PC-3 (cell line): ENCODE data around the gene GK. TPM values are rescaled to one million over a fixed set of nuclear protein-coding genes. Genes with fewer than 3 reads are reported as not detected.

Experiments used
- ATAC-seq: fragments of 200-7000 bp; cut with Tn5 transposase; 2 replicates; pipeline ENCODE4 v1.9.1; 2020; ENCODE audit warnings: mild to moderate bottlenecking, moderate library complexity
- Bru-seq: library from RNA; stranded (reverse); fragments of 400-500 nt; gene quantifications from one replicate; lab custom pipeline; 2021; lab: Mats Ljungman, UMichigan
- BruChase-seq, 2 experiments: library from RNA; stranded (reverse); fragments of 400-500 nt; gene quantifications; one replicate each; lab custom pipeline; 2021; lab: Mats Ljungman, UMichigan
- BruUV-seq: library from RNA; stranded (reverse); fragments of 400-500 nt; replicated peaks from 2 replicates; lab custom pipeline; 2021; lab: Mats Ljungman, UMichigan
- CTCF ChIA-PET: fragments of 300-600 bp; sonication (Branson Sonifier 250); formaldehyde crosslinking; loops from one replicate; lab custom pipeline; 2022; ENCODE audit warnings: antibody characterized with exemption; lab: Charles Lee
- POLR2A ChIA-PET: fragments of 300-600 bp; sonication (Branson Sonifier 250); formaldehyde crosslinking; loops from one replicate; lab custom pipeline; 2022; ENCODE audit warnings: antibody characterized with exemption; ENCODE audit not compliant: unreplicated experiment; lab: Charles Lee
- DNase-seq: peaks from one replicate; pipeline ENCODE4 v3.0.0-alpha.2; 2015
- H2AFZ ChIP-seq: fragments of 300-600 bp; sonication (generic); 2 replicates; pipeline ENCODE4 v1.6.0; 2016; ENCODE audit warnings: antibody characterized with exemption, low read length
- H3F3A ChIP-seq: fragments of 300-600 bp; sonication (generic); one replicate; pipeline ENCODE4 v1.6.0; 2017; ENCODE audit warnings: antibody characterized with exemption, low read length, control low read depth, mild to moderate bottlenecking; ENCODE audit not compliant: unreplicated experiment
- H3K27ac ChIP-seq: fragments of 300-600 bp; sonication (generic); 2 replicates; pipeline ENCODE4 v1.5.1; 2016; ENCODE audit warnings: mild to moderate bottlenecking, low read length
- H3K27me3 ChIP-seq: fragments of 300-600 bp; sonication (generic); 2 replicates; pipeline ENCODE4 v1.6.1; 2016; ENCODE audit warnings: low read length, mixed read lengths
- H3K36me3 ChIP-seq: fragments of 300-600 bp; sonication (generic); 2 replicates; pipeline ENCODE4 v1.6.1; 2016; ENCODE audit warnings: low read depth, mixed run types, low read length, mixed read lengths
- H3K4me1 ChIP-seq: fragments of 300-600 bp; sonication (generic); 2 replicates; pipeline ENCODE4 v1.5.1; 2016; ENCODE audit warnings: low read length; ENCODE audit not compliant: insufficient read depth
- H3K4me2 ChIP-seq: fragments of 300-600 bp; sonication (generic); 2 replicates; pipeline ENCODE4 v1.6.0; 2016; ENCODE audit warnings: low read length
- H3K4me3 ChIP-seq: fragments of 300-600 bp; sonication (generic); 2 replicates; pipeline ENCODE4 v1.5.1; 2016; ENCODE audit warnings: mild to moderate bottlenecking, low read length, mixed read lengths
- H3K79me2 ChIP-seq: fragments of 300-600 bp; sonication (generic); 2 replicates; pipeline ENCODE4 v1.6.1; 2017; ENCODE audit warnings: low read length, mixed read lengths
- H3K9ac ChIP-seq: fragments of 300-600 bp; sonication (generic); 2 replicates; pipeline ENCODE4 v1.6.0; 2016; ENCODE audit warnings: mild to moderate bottlenecking, low read length
- H3K9me2 ChIP-seq: fragments of 300-600 bp; sonication (generic); replicated peaks from 2 replicates; pipeline ENCODE4 v1.6.1; 2016; ENCODE audit warnings: mixed run types, low read length, mixed read lengths
- H3K9me3 ChIP-seq: fragments of 300-600 bp; sonication (generic); 2 replicates; pipeline ENCODE4 v1.6.1; 2016; ENCODE audit warnings: low read length, mixed read lengths
- H4K20me1 ChIP-seq: fragments of 300-600 bp; sonication (generic); 2 replicates; pipeline ENCODE4 v1.6.1; 2016; ENCODE audit warnings: low read length, mixed read lengths
- CTCF ChIP-seq: fragments of 300-600 bp; sonication (generic); conservative IDR thresholded peaks from 2 replicates; pipeline ENCODE4 v1.5.1; 2017; ENCODE audit warnings: antibody characterized with exemption, low read depth, mild to moderate bottlenecking, low read length
- EZH2 ChIP-seq: fragments of 300-600 bp; sonication (generic); IDR thresholded peaks from one replicate; pipeline ENCODE4 v1.6.1; 2017; ENCODE audit warnings: antibody characterized with exemption, mild to moderate bottlenecking, low read length; ENCODE audit not compliant: unreplicated experiment
- EZH2phosphoT487 ChIP-seq: fragments of 300-600 bp; sonication (generic); IDR thresholded peaks from 2 replicates; pipeline ENCODE4 v1.6.1; 2018; ENCODE audit warnings: mild to moderate bottlenecking, antibody characterized with exemption, low read length, borderline replicate concordance
- intact Hi-C: fragments of 100-400 bp; cut with micrococcal nuclease; formaldehyde crosslinking; loops from 2 replicates; pipeline ENCODE4 v1.9.0; 2023
- long read RNA-seq: library from polyadenylated mRNA; unstranded; transcript quantifications from one replicate; pipeline ENCODE4 v2.0.0, GENCODE V29; 2021; ENCODE audit not compliant: unreplicated experiment
- total RNA-seq: library from RNA; depleted of rRNA; stranded (reverse); fragments of >200 nt; gene quantifications from 2 replicates; pipeline ENCODE4 v1.2.3, GENCODE V29; 2014; rRNA removed

Gene GK
- total RNA-seq (4.1 and 8.4 TPM in 2 replicates), Bru-seq, nascent RNA (percentile 70 among the genes with signal in this experiment), BruChase-seq, experiment 1, labeled RNA remaining after a 6-hour chase (percentile 69 among the genes with signal in this experiment), BruChase-seq, experiment 2, labeled RNA remaining after a 2-hour chase (percentile 68 among the genes with signal in this experiment)
- long read RNA-seq, transcript GK-204 (19 exons, 2,063 nt), result minor isoform, 5 of 45 reads
- long read RNA-seq, transcript GK-203 (20 exons, 3,707 nt), result major isoform, 25 of 45 reads
- long read RNA-seq, partial matches to known transcripts, result 6 of 45 reads
- long read RNA-seq, other reads (novel, unspliced or antisense), result 9 of 45 reads

- ChIA-PET POLR2A (no interaction called here), CTCF (no interaction called here)
- intact Hi-C loops, result loop anchor here (10.0 kb wide), 1 partner anchor 231 kb away; the partner anchor contains the start of gene TAB3
- H2AFZ ChIP-seq, result peak within 1 kb of the TSS; percentile 93
- DNase-seq, result peak; percentile 23
- H3K79me2 ChIP-seq, result no peaks in the 10 kb centered on the region
- ATAC-seq, result peak; percentile 4
- no peaks in the 10 kb centered on the region for H3F3A ChIP-seq
- no peaks in the 10 kb centered on the region for H4K20me1 ChIP-seq
- no peaks in the 10 kb centered on the region for H3K27me3 ChIP-seq
- peak within 1 kb of the TSS; percentile 76 for H3K27ac ChIP-seq
- TSS peak; percentile 55 for BruUV-seq
- peak within 1 kb of the TSS; percentile 81 for H3K9ac ChIP-seq
- no peaks in the 10 kb centered on the region for H3K9me3 ChIP-seq
- H3K4me3 ChIP-seq, result peak within 1 kb of the TSS; percentile 87
- no peaks in the 10 kb centered on the region for H3K36me3 ChIP-seq
- no peaks in the 10 kb centered on the region for H3K9me2 ChIP-seq
- TF ChIP-seq EZH2, result no peak
- TF ChIP-seq CTCF, result no peak
- TF ChIP-seq EZH2phosphoT487, result no peak
- H3K4me1 ChIP-seq, result peaks cover 60% of the 10 kb centered on the region
- peak within 1 kb of the TSS; percentile 98 for H3K4me2 ChIP-seq
Measured at GRCh38 chrX:30653415-30654131, at the start of gene GK. TSS of gene GK (plus strand) at chrX:30653423. CDS start at chrX:30653538, 115 bp downstream.

- TF ChIP-seq EZH2phosphoT487 (no peak), CTCF (no peak), EZH2 (no peak)
- Histone ChIP-seq H3K27me3 (no peaks in the 10 kb centered on the region), H4K20me1 (no peaks in the 10 kb centered on the region), H3K79me2 (no peaks in the 10 kb centered on the region), H2AFZ (no peak overlapping the region), H3K9me2 (no peaks in the 10 kb centered on the region), H3K9me3 (no peaks in the 10 kb centered on the region), H3K4me3 (no peak overlapping the region), H3K4me1 (no peaks in the 10 kb centered on the region), H3K4me2 (no peak overlapping the region), H3K9ac (no peak overlapping the region), H3K27ac (no peak overlapping the region), H3K36me3 (no peaks in the 10 kb centered on the region), H3F3A (no peaks in the 10 kb centered on the region)
- intact Hi-C loops, result no loop called here
- no peak for DNase-seq
- BruUV-seq, result no TSS peak
- no peak for ATAC-seq
- CTCF ChIA-PET, result no interaction called here
- POLR2A ChIA-PET, result no interaction called here
Measured at GRCh38 chrX:30607155-30607554, 46.1 kb upstream of the GK start.
